Activated naive CD4-positive, alpha-beta T cell treated with anti-CD3 and anti-CD28 coated beads, Interleukin-2, amount 10 ng/mL, durations not matched to agents 7 days and 5 days (primary cell): Measurements from ENCODE around the gene ALG14.

Source experiments
- CTCF ChIA-PET: fragments of 350-600 bp; sonication (Branson Sonifier 250); formaldehyde crosslinking; loops from one replicate; lab custom pipeline; 2021; ENCODE audit warnings: antibody characterized with exemption; lab: Charles Lee
- DNase-seq: peaks from one replicate; pipeline ENCODE4 v3.0.0-alpha.2; 2020
- H3K27ac Mint-ChIP-seq: one replicate; pipeline ENCODE4 v1.8.0; 2021; ENCODE audit warnings: mild to moderate bottlenecking, moderate library complexity, mixed read lengths
- H3K27me3 Mint-ChIP-seq: one replicate; pipeline ENCODE4 v1.8.0; 2021; ENCODE audit warnings: mild to moderate bottlenecking, mixed read lengths
- H3K36me3 Mint-ChIP-seq: one replicate; pipeline ENCODE4 v1.8.0; 2021; ENCODE audit warnings: mixed read lengths
- H3K4me1 Mint-ChIP-seq: one replicate; pipeline ENCODE4 v1.8.0; 2021; ENCODE audit warnings: mixed read lengths
- H3K4me3 Mint-ChIP-seq: one replicate; pipeline ENCODE4 v1.8.0; 2021; ENCODE audit warnings: mild to moderate bottlenecking, moderate library complexity, mixed read lengths
- H3K9me3 Mint-ChIP-seq: one replicate; pipeline ENCODE4 v1.8.0; 2021; ENCODE audit warnings: mixed read lengths

Gene ALG14

GRCh38 chr1:94986783-94987182, 86.0 kb downstream of the ALG14 start:
- Mint-ChIP-seq H3K27ac (no peak overlapping the region), H3K9me3 (no peaks in the 10 kb centered on the region), H3K36me3 (no peaks in the 10 kb centered on the region), H3K4me1 (no peaks in the 10 kb centered on the region), H3K27me3 (no peaks in the 10 kb centered on the region), H3K4me3 (no peak overlapping the region)
- no peak for DNase-seq
- CTCF ChIA-PET = interaction anchor here (1.5 to 1.6 kb wide), 2 partner anchors 55 to 57 kb away, joined by 4 read pairs; no protein-coding TSS in a partner anchor

GRCh38 chr1:94983171-94983739, 89.5 kb downstream of the ALG14 start:
- H3K27ac Mint-ChIP-seq = no peak overlapping the region
- H3K9me3 Mint-ChIP-seq = no peaks in the 10 kb centered on the region
- H3K4me3 Mint-ChIP-seq = no peak overlapping the region
- DNase-seq = no peak
- CTCF ChIA-PET = no interaction called here
- no peaks in the 10 kb centered on the region for H3K27me3 Mint-ChIP-seq
- no peaks in the 10 kb centered on the region for H3K36me3 Mint-ChIP-seq
- H3K4me1 Mint-ChIP-seq = peaks cover 5% of the 10 kb centered on the region

GRCh38 chr1:94982398-94982797, 90.4 kb downstream of the ALG14 start:
- H3K4me1 Mint-ChIP-seq = peaks cover 5% of the 10 kb centered on the region
- no peaks in the 10 kb centered on the region for H3K9me3 Mint-ChIP-seq
- no peaks in the 10 kb centered on the region for H3K36me3 Mint-ChIP-seq
- CTCF ChIA-PET = no interaction called here
- H3K27ac Mint-ChIP-seq = no peak overlapping the region
- no peak overlapping the region for H3K4me3 Mint-ChIP-seq
- no peaks in the 10 kb centered on the region for H3K27me3 Mint-ChIP-seq
- DNase-seq = no peak

GRCh38 chr1:94981575-94981973, 91.2 kb downstream of the ALG14 start:
- Mint-ChIP-seq H3K4me3 (no peak overlapping the region), H3K36me3 (no peaks in the 10 kb centered on the region), H3K9me3 (no peaks in the 10 kb centered on the region), H3K4me1 (peaks cover 5% of the 10 kb centered on the region), H3K27ac (no peak overlapping the region), H3K27me3 (no peaks in the 10 kb centered on the region)
- DNase-seq = no peak
- CTCF ChIA-PET = no interaction called here

- Mint-ChIP-seq H3K4me1 (peaks cover 5% of the 10 kb centered on the region), H3K27me3 (no peaks in the 10 kb centered on the region), H3K4me3 (no peak overlapping the region), H3K9me3 (no peaks in the 10 kb centered on the region), H3K36me3 (no peaks in the 10 kb centered on the region), H3K27ac (no peak overlapping the region)
- CTCF ChIA-PET = no interaction called here
- DNase-seq = no peak
Observed at GRCh38 chr1:94980582-94981574, 91.9 kb downstream of the ALG14 start.

GRCh38 chr1:94979656-94980581, 92.8 kb downstream of the ALG14 start:
- H3K27me3 Mint-ChIP-seq = no peaks in the 10 kb centered on the region
- H3K4me1 Mint-ChIP-seq = peaks cover 5% of the 10 kb centered on the region
- no peak for DNase-seq
- CTCF ChIA-PET = no interaction called here
- H3K4me3 Mint-ChIP-seq = no peak overlapping the region
- no peak overlapping the region for H3K27ac Mint-ChIP-seq
- H3K9me3 Mint-ChIP-seq = no peaks in the 10 kb centered on the region
- no peaks in the 10 kb centered on the region for H3K36me3 Mint-ChIP-seq

GRCh38 chr1:94979131-94979530, 93.6 kb downstream of the ALG14 start:
- Mint-ChIP-seq H3K4me1 (peaks cover 5% of the 10 kb centered on the region), H3K9me3 (no peaks in the 10 kb centered on the region), H3K36me3 (no peaks in the 10 kb centered on the region), H3K27ac (no peak overlapping the region), H3K4me3 (no peak overlapping the region), H3K27me3 (no peaks in the 10 kb centered on the region)
- DNase-seq = no peak
- CTCF ChIA-PET = no interaction called here

- Mint-ChIP-seq H3K9me3 (no peaks in the 10 kb centered on the region), H3K4me1 (peaks cover 5% of the 10 kb centered on the region), H3K27ac (no peak overlapping the region), H3K4me3 (no peak overlapping the region), H3K36me3 (no peaks in the 10 kb centered on the region), H3K27me3 (no peaks in the 10 kb centered on the region)
- no peak for DNase-seq
- CTCF ChIA-PET = no interaction called here
Observed at GRCh38 chr1:94978401-94978800, 94.3 kb downstream of the ALG14 start.

GRCh38 chr1:94976971-94977548, 95.7 kb downstream of the ALG14 start:
- H3K4me1 Mint-ChIP-seq = peaks cover 5% of the 10 kb centered on the region
- H3K27me3 Mint-ChIP-seq = no peaks in the 10 kb centered on the region
- no peaks in the 10 kb centered on the region for H3K9me3 Mint-ChIP-seq
- no peak overlapping the region for H3K4me3 Mint-ChIP-seq
- no peak for DNase-seq
- H3K36me3 Mint-ChIP-seq = no peaks in the 10 kb centered on the region
- no peak overlapping the region for H3K27ac Mint-ChIP-seq
- CTCF ChIA-PET = interaction anchor here (0.6 kb wide), 1 partner anchor 27 kb away, joined by 3 read pairs; no protein-coding TSS in a partner anchor

- Mint-ChIP-seq H3K36me3 (no peaks in the 10 kb centered on the region), H3K27me3 (no peaks in the 10 kb centered on the region), H3K27ac (no peak overlapping the region), H3K9me3 (no peaks in the 10 kb centered on the region), H3K4me1 (no peaks in the 10 kb centered on the region), H3K4me3 (no peak overlapping the region)
- CTCF ChIA-PET = no interaction called here
- no peak for DNase-seq
Observed at GRCh38 chr1:94974824-94975223, 97.9 kb downstream of the ALG14 start.

GRCh38 chr1:94974241-94974640, 98.5 kb downstream of the ALG14 start:
- no peaks in the 10 kb centered on the region for H3K9me3 Mint-ChIP-seq
- no peaks in the 10 kb centered on the region for H3K4me1 Mint-ChIP-seq
- H3K27ac Mint-ChIP-seq = no peak overlapping the region
- CTCF ChIA-PET = interaction anchor here (2.0 kb wide), 1 partner anchor 69 kb away, joined by 5 read pairs; no protein-coding TSS in a partner anchor
- no peaks in the 10 kb centered on the region for H3K27me3 Mint-ChIP-seq
- no peak for DNase-seq
- no peaks in the 10 kb centered on the region for H3K36me3 Mint-ChIP-seq
- no peak overlapping the region for H3K4me3 Mint-ChIP-seq

- DNase-seq = no peak
- Mint-ChIP-seq H3K36me3 (no peaks in the 10 kb centered on the region), H3K27me3 (no peaks in the 10 kb centered on the region), H3K27ac (no peak overlapping the region), H3K4me3 (no peak overlapping the region), H3K9me3 (no peaks in the 10 kb centered on the region), H3K4me1 (no peaks in the 10 kb centered on the region)
- CTCF ChIA-PET = interaction anchor here (2.0 kb wide), 1 partner anchor 70 kb away, joined by 5 read pairs; no protein-coding TSS in a partner anchor
Observed at GRCh38 chr1:94973309-94973922, 99.3 kb downstream of the ALG14 start.

GRCh38 chr1:94971491-94971924, 101.2 kb downstream of the ALG14 start:
- CTCF ChIA-PET = no interaction called here
- H3K9me3 Mint-ChIP-seq = no peaks in the 10 kb centered on the region
- no peaks in the 10 kb centered on the region for H3K4me1 Mint-ChIP-seq
- no peak overlapping the region for H3K27ac Mint-ChIP-seq
- H3K27me3 Mint-ChIP-seq = no peaks in the 10 kb centered on the region
- no peak for DNase-seq
- no peaks in the 10 kb centered on the region for H3K36me3 Mint-ChIP-seq
- no peak overlapping the region for H3K4me3 Mint-ChIP-seq
